VCaP (cell line): ENCODE measurements around the gene NFIB.

ENCODE experiments used
- H3K27ac ChIP-seq: fragments of 450-650 bp; 2 replicates; pipeline ENCODE4 v1.5.1; 2017
- CTCF ChIP-seq: fragments of 450-650 bp; conservative IDR thresholded peaks from 2 replicates; pipeline ENCODE4 v1.5.1; 2017; ENCODE audit warnings: mild to moderate bottlenecking, moderate library complexity

Gene NFIB

GRCh38 chr9:14155237-14155636, 158.7 kb downstream of the NFIB start:
- no peak for TF ChIP-seq CTCF
- H3K27ac ChIP-seq, result no peak overlapping the region

- H3K27ac ChIP-seq, result no peak overlapping the region
- TF ChIP-seq CTCF, result no peak
These were observed 160.6 kb downstream of the NFIB start for GRCh38 chr9:14153310-14153720.

GRCh38 chr9:14151451-14151850, 162.5 kb downstream of the NFIB start:
- no peak overlapping the region for H3K27ac ChIP-seq
- TF ChIP-seq CTCF, result no peak

GRCh38 chr9:14148501-14149103, 165.3 kb downstream of the NFIB start:
- no peak for TF ChIP-seq CTCF
- no peak overlapping the region for H3K27ac ChIP-seq

GRCh38 chr9:14147738-14148137, 166.2 kb downstream of the NFIB start:
- no peak for TF ChIP-seq CTCF
- no peak overlapping the region for H3K27ac ChIP-seq

- TF ChIP-seq CTCF, result no peak
- H3K27ac ChIP-seq, result no peak overlapping the region
These were observed 167.6 kb downstream of the NFIB start for GRCh38 chr9:14146201-14146874.

GRCh38 chr9:14144215-14144614, 169.7 kb downstream of the NFIB start:
- no peak for TF ChIP-seq CTCF
- no peak overlapping the region for H3K27ac ChIP-seq
